Endothelial cell (in vitro differentiated cells): ENCODE measurements around the gene PRTG. TPM values are rescaled to one million over a fixed set of nuclear protein-coding genes. Genes with fewer than 3 reads are reported as not detected.
A peak's percentile ranks its signal among the peaks of the same experiment; 100 is the strongest.

Experiments used
- DNase-seq: peaks from one replicate; pipeline ENCODE4 v3.0.0; 2021; ENCODE audit warnings: low spot score
- H3K27ac Mint-ChIP-seq: one replicate; pipeline ENCODE4 v1.8.0; 2021; ENCODE audit warnings: mixed read lengths, inconsistent platforms; ENCODE audit not compliant: unreplicated experiment
- H3K27me3 Mint-ChIP-seq: one replicate; pipeline ENCODE4 v1.8.0; 2021; ENCODE audit warnings: mild to moderate bottlenecking, moderate library complexity, mixed read lengths, inconsistent platforms; ENCODE audit not compliant: unreplicated experiment
- H3K36me3 Mint-ChIP-seq: one replicate; pipeline ENCODE4 v1.8.0; 2021; ENCODE audit warnings: mild to moderate bottlenecking, low read depth, mixed read lengths, inconsistent platforms; ENCODE audit not compliant: unreplicated experiment
- H3K4me1 Mint-ChIP-seq: one replicate; pipeline ENCODE4 v1.8.0; 2021; ENCODE audit warnings: mild to moderate bottlenecking, mixed read lengths, inconsistent platforms; ENCODE audit not compliant: unreplicated experiment
- H3K4me3 Mint-ChIP-seq: one replicate; pipeline ENCODE4 v1.8.0; 2021; ENCODE audit warnings: mild to moderate bottlenecking, mixed read lengths, inconsistent platforms; ENCODE audit not compliant: unreplicated experiment
- H3K9me3 Mint-ChIP-seq: one replicate; pipeline ENCODE4 v1.8.0; 2021; ENCODE audit warnings: mixed read lengths, inconsistent platforms; ENCODE audit not compliant: unreplicated experiment
- total RNA-seq: library from RNA; stranded (reverse); fragmentation: NEBNext Ultra II Directional; extraction: Animal tissue kit (Norgen Biotek cat#: 25700); gene quantifications from one replicate; pipeline ENCODE4 v1.2.1, GENCODE V29; 2021; ENCODE audit not compliant: unreplicated experiment
- TF ChIP-seq, protein P1 (sequence below): fragments of 200-600 bp; sonication (generic); IDR thresholded peaks from one replicate; pipeline ENCODE4 v1.5.0; 2021; ENCODE audit warnings: antibody characterized with exemption; ENCODE audit not compliant: unreplicated experiment

Gene PRTG
- total RNA-seq, 1 donor from 2014 or later, result 165 TPM

DNA sequence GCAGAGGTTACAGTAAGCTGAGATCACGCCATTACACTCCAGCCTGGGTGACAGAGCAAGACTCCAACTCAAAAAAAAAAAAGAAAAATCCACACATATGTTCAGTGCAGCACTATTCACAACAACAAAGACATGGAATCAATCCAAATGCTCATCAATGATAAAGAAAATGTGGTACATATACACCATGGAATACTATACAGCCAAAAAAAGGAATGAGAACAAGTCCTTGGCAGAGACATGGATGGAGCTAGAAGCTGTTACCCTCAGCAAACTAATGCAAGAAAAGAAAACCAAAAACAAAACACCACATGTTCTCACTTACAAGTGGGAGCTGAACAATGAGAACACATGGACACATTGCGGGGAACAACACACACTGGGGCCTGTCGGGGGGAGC lies 180.4 kb downstream of the PRTG start:
- Mint-ChIP-seq H3K27me3 (peaks cover 1% of the 10 kb centered on the region), H3K36me3 (no peaks in the 10 kb centered on the region), H3K4me1 (no peaks in the 10 kb centered on the region), H3K9me3 (peaks cover 4% of the 10 kb centered on the region), H3K27ac (no peak overlapping the region), H3K4me3 (peak overlapping the region; percentile 35)
- no peak for DNase-seq
- TF ChIP-seq, protein P1, sequence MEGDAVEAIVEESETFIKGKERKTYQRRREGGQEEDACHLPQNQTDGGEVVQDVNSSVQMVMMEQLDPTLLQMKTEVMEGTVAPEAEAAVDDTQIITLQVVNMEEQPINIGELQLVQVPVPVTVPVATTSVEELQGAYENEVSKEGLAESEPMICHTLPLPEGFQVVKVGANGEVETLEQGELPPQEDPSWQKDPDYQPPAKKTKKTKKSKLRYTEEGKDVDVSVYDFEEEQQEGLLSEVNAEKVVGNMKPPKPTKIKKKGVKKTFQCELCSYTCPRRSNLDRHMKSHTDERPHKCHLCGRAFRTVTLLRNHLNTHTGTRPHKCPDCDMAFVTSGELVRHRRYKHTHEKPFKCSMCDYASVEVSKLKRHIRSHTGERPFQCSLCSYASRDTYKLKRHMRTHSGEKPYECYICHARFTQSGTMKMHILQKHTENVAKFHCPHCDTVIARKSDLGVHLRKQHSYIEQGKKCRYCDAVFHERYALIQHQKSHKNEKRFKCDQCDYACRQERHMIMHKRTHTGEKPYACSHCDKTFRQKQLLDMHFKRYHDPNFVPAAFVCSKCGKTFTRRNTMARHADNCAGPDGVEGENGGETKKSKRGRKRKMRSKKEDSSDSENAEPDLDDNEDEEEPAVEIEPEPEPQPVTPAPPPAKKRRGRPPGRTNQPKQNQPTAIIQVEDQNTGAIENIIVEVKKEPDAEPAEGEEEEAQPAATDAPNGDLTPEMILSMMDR, result no peak

Other genes with a start within 250 kb of the PRTG start
- 5.6 TPM for gene DNAAF4, start 234.9 kb downstream of the PRTG start, total RNA-seq
- 1.5 TPM for gene PYGO1, start 154.8 kb downstream of the PRTG start, total RNA-seq